ENCODE measurements around the gene MB.

Gene MB

GRCh38 chr22:35594686-35595085 is 22.4 kb downstream of the MB start:
- no peaks in the 10 kb centered on the region for H3K27me3 ChIP-seq (replicated peaks)
- TF ChIP-seq CTCF (IDR thresholded peaks at IDR 0.05; ENCODE audit: low read depth, low read length, missing control alignments) = no peak
- in situ Hi-C loops (cut with HindIII; ENCODE audit: low pct_ligation_motif_present, low sequenced_read_pairs) = loop anchor here (25.0 kb wide), 1 partner anchor 157 kb away; no protein-coding TSS in a partner anchor
- no peaks in the 10 kb centered on the region for H3K36me3 ChIP-seq (replicated peaks)
- H3K27ac ChIP-seq = no peak overlapping the region
- no peak for DNase-seq
- H3K4me3 ChIP-seq (ENCODE audit: low read depth, low read length) = no peak overlapping the region

GRCh38 chr22:35593891-35594470 is 23.1 kb downstream of the MB start:
- Histone ChIP-seq H3K27me3 (replicated peaks) (no peaks in the 10 kb centered on the region), H3K4me3 (ENCODE audit: low read depth, low read length) (no peak overlapping the region), H3K27ac (no peak overlapping the region), H3K36me3 (replicated peaks) (no peaks in the 10 kb centered on the region)
- no peak for DNase-seq
- in situ Hi-C loops (cut with HindIII; ENCODE audit: low pct_ligation_motif_present, low sequenced_read_pairs) = loop anchor here (25.0 kb wide), 1 partner anchor 157 kb away; no protein-coding TSS in a partner anchor
- no peak for TF ChIP-seq CTCF (IDR thresholded peaks at IDR 0.05; ENCODE audit: low read depth, low read length, missing control alignments)

GRCh38 chr22:35593071-35593890 is 23.8 kb downstream of the MB start:
- Histone ChIP-seq H3K36me3 (replicated peaks) (no peaks in the 10 kb centered on the region), H3K4me3 (ENCODE audit: low read depth, low read length) (no peak overlapping the region), H3K27me3 (replicated peaks) (no peaks in the 10 kb centered on the region), H3K27ac (no peak overlapping the region)
- in situ Hi-C loops (cut with HindIII; ENCODE audit: low pct_ligation_motif_present, low sequenced_read_pairs) = loop anchor here (25.0 kb wide), 1 partner anchor 156 kb away; no protein-coding TSS in a partner anchor
- no peak for DNase-seq
- TF ChIP-seq CTCF (IDR thresholded peaks at IDR 0.05; ENCODE audit: low read depth, low read length, missing control alignments) = no peak

- in situ Hi-C loops (cut with HindIII; ENCODE audit: low pct_ligation_motif_present, low sequenced_read_pairs) = loop anchor here (25.0 kb wide), 1 partner anchor 155 kb away; no protein-coding TSS in a partner anchor
- H3K4me3 ChIP-seq (ENCODE audit: low read depth, low read length) = no peak overlapping the region
- DNase-seq = no peak
- no peaks in the 10 kb centered on the region for H3K36me3 ChIP-seq (replicated peaks)
- H3K27me3 ChIP-seq (replicated peaks) = no peaks in the 10 kb centered on the region
- H3K27ac ChIP-seq = no peak overlapping the region
- no peak for TF ChIP-seq CTCF (IDR thresholded peaks at IDR 0.05; ENCODE audit: low read depth, low read length, missing control alignments)
Measured at GRCh38 chr22:35592418-35592967, 24.6 kb downstream of the MB start.

GRCh38 chr22:35591714-35592417 is 25.3 kb downstream of the MB start:
- H3K27ac ChIP-seq = no peak overlapping the region
- in situ Hi-C loops (cut with HindIII; ENCODE audit: low pct_ligation_motif_present, low sequenced_read_pairs) = loop anchor here (25.0 kb wide), 1 partner anchor 155 kb away; no protein-coding TSS in a partner anchor

More at GRCh38 chr22:35591714-35592417, 25.3 kb downstream of the MB start:
- H3K36me3 ChIP-seq (replicated peaks) = no peaks in the 10 kb centered on the region
- no peaks in the 10 kb centered on the region for H3K27me3 ChIP-seq (replicated peaks)
- H3K4me3 ChIP-seq (ENCODE audit: low read depth, low read length) = no peak overlapping the region
- TF ChIP-seq CTCF (IDR thresholded peaks at IDR 0.05; ENCODE audit: low read depth, low read length, missing control alignments) = no peak
- DNase-seq = no peak
